Naive B cell (primary cell): ENCODE results near the gene POLR3H. TPM values are rescaled to one million over a fixed set of nuclear protein-coding genes. Genes with fewer than 3 reads are reported as not detected.
"Not testable (repeated sequence)": the region's sequence is repeated elsewhere in the genome, so short reads cannot be mapped to it uniquely, and the experiment has no call there.

ENCODE experiments used
- ATAC-seq, 2 donors: fragments of 150-1000 bp; cut with Tn5 transposase; 2 replicates each; pipeline ENCODE4 v1.10.0; 2021; ENCODE audit warnings: low read depth in 2 of 2, mild to moderate bottlenecking in 2 of 2, moderate library complexity in 2 of 2
- DNase-seq: peaks from one replicate; pipeline ENCODE4 v3.0.0; 2022
- H3K27ac Mint-ChIP-seq, 6 donors: one replicate each; pipeline ENCODE4 v1.8.0; 2020 to 2022; ENCODE audit warnings: mild to moderate bottlenecking in 6 of 6, mixed read lengths in 6 of 6, moderate library complexity in 5 of 6, inconsistent platforms in 2 of 6
- H3K27me3 Mint-ChIP-seq, 3 donors: one replicate each; pipeline ENCODE4 v1.8.0; 2021 to 2022; ENCODE audit warnings: mixed read lengths in 3 of 3, mild to moderate bottlenecking in 1 of 3
- H3K36me3 Mint-ChIP-seq, 2 donors: one replicate each; pipeline ENCODE4 v1.8.0; 2020 to 2022; ENCODE audit warnings: mixed read lengths in 2 of 2, inconsistent platforms in 1 of 2, mild to moderate bottlenecking in 1 of 2
- H3K4me1 Mint-ChIP-seq, 3 donors: one replicate each; pipeline ENCODE4 v1.8.0; 2020 to 2022; ENCODE audit warnings: mixed read lengths in 3 of 3, inconsistent platforms in 1 of 3, mild to moderate bottlenecking in 1 of 3, moderate library complexity in 1 of 3
- H3K4me3 Mint-ChIP-seq, 8 donors: one replicate each; pipeline ENCODE4 v1.8.0; 2020 to 2022; ENCODE audit warnings: mild to moderate bottlenecking in 8 of 8, mixed read lengths in 8 of 8, moderate library complexity in 8 of 8, inconsistent platforms in 2 of 8
- H3K9me3 Mint-ChIP-seq, 7 donors: one replicate each; pipeline ENCODE4 v1.8.0; 2020 to 2022; ENCODE audit warnings: mixed read lengths in 7 of 7, mild to moderate bottlenecking in 5 of 7, inconsistent platforms in 2 of 7, moderate library complexity in 1 of 7
- polyA plus RNA-seq, 6 donors: library from polyadenylated mRNA; unstranded; fragments of 300-500 nt; fragmentation: Illumina TruSeq; gene quantifications; one replicate each; pipeline ENCODE4 v1.2.3, GENCODE V29; 2021; ENCODE audit warnings: low read depth in 6 of 6

The POLR3H gene, protein sequence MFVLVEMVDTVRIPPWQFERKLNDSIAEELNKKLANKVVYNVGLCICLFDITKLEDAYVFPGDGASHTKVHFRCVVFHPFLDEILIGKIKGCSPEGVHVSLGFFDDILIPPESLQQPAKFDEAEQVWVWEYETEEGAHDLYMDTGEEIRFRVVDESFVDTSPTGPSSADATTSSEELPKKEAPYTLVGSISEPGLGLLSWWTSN
- 10 to 100 TPM; 17.9 to 27.2 (median 22.6) TPM for polyA plus RNA-seq

DNA sequence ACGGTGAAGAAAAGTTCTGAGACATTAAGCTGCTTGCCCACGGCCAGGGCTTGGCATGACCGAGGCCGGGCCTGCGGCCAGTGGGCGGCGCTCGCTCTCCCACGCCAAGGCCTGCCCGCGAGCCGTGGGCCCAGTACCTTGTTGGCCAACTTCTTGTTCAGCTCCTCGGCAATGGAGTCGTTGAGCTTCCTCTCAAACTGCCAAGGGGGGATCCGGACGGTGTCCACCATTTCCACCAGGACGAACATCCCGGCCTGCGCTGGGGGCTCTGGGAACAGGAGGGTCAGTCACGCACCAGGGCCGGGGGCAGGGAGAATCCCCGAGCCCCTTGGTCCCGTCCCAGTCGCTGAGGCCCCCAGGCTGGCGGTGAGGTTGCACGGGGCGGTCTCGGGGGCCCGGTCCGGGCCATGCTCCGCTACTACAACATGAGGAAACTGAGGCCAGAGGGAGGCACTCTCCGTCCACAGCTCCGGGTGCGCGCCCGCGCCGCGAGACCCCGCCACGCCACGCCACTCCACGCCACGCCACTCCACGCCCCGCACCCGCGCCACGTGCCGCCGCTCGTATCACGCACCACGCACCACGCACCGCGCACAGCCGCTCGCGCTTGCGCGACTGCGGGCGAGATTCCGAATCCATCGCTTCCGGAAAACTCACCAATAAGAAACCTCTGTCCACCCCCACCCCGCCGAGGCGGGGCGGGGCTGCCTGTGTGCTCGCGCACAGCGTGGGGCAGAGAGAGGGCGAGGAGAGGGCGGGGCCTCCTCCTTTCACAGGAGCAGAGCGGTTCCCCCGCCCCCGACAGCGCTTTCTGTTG, at the start of gene POLR3H:
Gene POLR3H (minus strand): TSS at position 617 of the 817 bp plus-strand sequence. CDS start 369 bp downstream, at position 248.
- H3K9me3 Mint-ChIP-seq: no peaks in the 10 kb centered on the region
- peak within 1 kb of the TSS; percentile 93 to 99 (median 98) for H3K4me3 Mint-ChIP-seq
- H3K27ac Mint-ChIP-seq: peak within 1 kb of the TSS; percentile 92 to 99 (median 98)
- ATAC-seq: peak; percentile 96
- peaks cover 30 to 48% (median 40%) of the 10 kb centered on the region in 3 donors for H3K4me1 Mint-ChIP-seq
- H3K27me3 Mint-ChIP-seq: no peaks in the 10 kb centered on the region
- no peaks in the 10 kb centered on the region for H3K36me3 Mint-ChIP-seq
- DNase-seq: peak; percentile 95

DNA sequence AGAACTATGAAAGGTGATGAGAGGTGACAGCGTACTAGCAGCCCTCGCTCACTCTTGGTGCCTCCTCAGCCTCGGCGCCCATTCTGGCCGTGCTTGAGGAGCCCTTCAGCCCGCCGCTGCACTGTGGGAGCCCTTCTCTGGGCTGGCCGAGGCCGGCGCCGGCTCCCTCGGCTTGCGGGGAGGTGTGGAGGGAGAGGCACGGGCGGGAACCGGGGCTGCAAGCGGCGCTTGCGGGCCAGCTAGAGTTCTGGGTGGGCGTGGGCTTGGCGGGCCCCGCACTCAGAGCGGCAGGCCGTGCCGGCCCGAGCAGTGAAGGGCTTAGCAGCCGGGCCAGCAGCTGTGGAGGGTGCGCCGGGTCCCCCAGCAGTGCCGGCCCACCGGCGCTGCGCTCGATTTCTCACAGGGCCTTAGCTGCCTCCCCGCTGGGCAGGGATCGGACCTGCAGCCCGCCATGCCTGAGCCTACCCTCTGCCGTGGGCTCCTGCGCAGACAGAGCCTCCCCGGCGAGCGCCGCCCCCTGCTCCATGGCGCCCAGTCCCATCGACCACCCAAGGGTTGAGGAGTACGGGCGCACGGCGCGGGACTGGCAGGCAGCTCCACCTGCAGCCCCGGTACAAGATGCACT, 49.2 kb upstream of the POLR3H start:
- not testable (repeated sequence) for H3K4me3 Mint-ChIP-seq, H3K9me3 Mint-ChIP-seq, ATAC-seq, H3K36me3 Mint-ChIP-seq, H3K27me3 Mint-ChIP-seq, H3K27ac Mint-ChIP-seq, DNase-seq
- peaks cover 9 to 16% (median 16%) of the 10 kb centered on the region in 3 donors for H3K4me1 Mint-ChIP-seq

DNA sequence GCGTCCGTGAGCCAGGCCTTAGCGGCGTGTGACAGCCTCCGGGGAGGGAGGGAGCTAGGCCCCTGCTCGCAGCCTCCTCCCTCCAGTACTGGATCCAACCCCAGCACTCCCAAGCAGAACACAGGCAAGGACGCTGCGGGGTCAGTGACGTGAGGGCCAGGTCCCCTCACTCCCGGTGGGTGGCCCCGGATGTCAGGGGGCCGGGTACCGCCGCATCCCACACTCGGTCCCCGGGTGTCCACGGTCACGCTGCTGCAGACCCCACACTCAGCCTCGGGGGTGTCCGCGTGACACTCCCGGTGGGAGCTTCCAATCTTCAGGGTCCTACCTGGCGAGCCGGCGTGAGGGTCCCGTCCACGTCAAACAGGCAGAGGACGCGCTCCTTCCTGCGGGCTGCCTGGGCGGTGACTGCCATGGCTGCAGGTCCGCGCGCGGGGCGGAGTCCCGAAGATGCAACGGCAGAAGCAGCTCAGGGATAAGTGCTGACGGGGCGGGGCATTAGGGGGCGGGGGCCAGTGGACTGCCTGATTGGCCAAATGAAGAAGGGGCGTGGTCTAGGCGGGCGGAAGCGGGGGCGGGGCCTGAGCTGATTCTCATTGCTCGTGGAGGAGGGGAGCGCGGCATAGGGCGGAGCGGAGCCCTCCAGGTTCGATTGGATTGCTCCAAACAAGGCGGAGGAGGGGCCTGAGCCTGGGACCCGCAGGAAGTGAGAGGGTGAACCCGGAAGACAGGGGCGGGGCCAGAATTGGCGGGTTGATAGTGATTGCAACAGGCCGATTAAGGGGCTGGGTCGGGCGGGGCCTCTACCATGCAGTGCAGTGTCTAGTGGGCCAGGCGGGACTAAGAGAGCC, 45.3 kb upstream of the POLR3H start, which contains the start of gene PMM1:
Gene PMM1 (minus strand): TSS at position 450 of the 851 bp plus-strand sequence. CDS start 35 bp downstream, at position 415.
- ATAC-seq: peak; percentile 95
- Mint-ChIP-seq H3K4me3 (peak within 1 kb of the TSS; percentile 79 to 96 (median 94)), H3K36me3 (no peaks in the 10 kb centered on the region), H3K9me3 (no peaks in the 10 kb centered on the region), H3K27ac (peak within 1 kb of the TSS; percentile 33 to 91 (median 64)), H3K4me1 (peaks cover 13 to 16% (median 16%) of the 10 kb centered on the region in 3 donors), H3K27me3 (no peaks in the 10 kb centered on the region)
- peak; percentile 100 for DNase-seq

DNA sequence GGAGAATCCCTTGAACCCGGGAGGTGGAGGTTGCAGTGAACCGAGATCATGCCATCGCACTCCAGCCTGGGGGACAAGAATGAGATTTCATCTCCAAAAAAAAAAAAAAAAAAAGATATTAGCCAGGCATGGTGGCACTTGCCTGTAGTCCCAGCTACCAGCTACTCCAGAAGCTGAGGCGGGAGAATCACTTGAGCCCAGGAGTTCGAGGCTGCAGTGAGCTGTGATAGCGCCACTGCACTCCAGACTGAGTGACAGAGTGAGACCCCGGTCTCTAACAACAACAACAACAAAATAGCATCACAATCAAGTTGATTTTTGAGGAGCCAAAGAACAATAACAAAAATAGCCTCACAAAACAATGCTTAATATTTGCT, 43.1 kb upstream of the POLR3H start:
- peaks cover 14 to 18% (median 16%) of the 10 kb centered on the region in 3 donors for H3K4me1 Mint-ChIP-seq
- H3K4me3 Mint-ChIP-seq: peak overlapping the region in 3 of 8 donors; percentile 25 to 74 (median 29)
- H3K36me3 Mint-ChIP-seq: peaks cover 4 to 5% of the 10 kb centered on the region in 2 donors
- ATAC-seq (no peak), DNase-seq (no peak)
- no peaks in the 10 kb centered on the region for H3K9me3 Mint-ChIP-seq
- H3K27ac Mint-ChIP-seq: no peak overlapping the region
- H3K27me3 Mint-ChIP-seq: no peaks in the 10 kb centered on the region

DNA sequence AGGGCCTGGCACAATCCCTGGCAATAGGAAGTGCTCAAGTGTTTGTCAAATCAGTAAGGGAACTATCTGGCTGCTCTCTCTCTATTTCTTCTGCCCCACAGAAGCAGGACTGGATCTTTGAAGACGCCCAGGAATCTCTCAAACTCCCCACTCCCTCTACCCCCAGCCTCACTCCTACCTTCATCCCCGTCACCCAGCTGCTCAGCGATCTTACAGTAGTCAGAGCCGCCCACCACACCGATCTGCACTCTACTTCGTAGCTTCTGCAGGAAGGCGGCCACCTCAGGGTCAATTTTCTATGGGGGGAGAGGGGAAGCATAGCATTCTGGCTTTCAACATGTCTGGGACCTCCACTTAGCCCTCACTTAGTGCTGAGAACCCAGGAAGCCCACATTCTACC, 41.6 kb upstream of the POLR3H start:
- ATAC-seq (no peak), DNase-seq (no peak)
- Mint-ChIP-seq H3K4me1 (peaks cover 16% of the 10 kb centered on the region in 3 donors), H3K27me3 (no peaks in the 10 kb centered on the region), H3K27ac (peak overlapping the region in 1 of 6 donors; percentile 33), H3K4me3 (peak overlapping the region in 2 of 8 donors; percentile 20 to 49), H3K9me3 (no peaks in the 10 kb centered on the region), H3K36me3 (peaks cover 7% of the 10 kb centered on the region in 2 donors)

DNA sequence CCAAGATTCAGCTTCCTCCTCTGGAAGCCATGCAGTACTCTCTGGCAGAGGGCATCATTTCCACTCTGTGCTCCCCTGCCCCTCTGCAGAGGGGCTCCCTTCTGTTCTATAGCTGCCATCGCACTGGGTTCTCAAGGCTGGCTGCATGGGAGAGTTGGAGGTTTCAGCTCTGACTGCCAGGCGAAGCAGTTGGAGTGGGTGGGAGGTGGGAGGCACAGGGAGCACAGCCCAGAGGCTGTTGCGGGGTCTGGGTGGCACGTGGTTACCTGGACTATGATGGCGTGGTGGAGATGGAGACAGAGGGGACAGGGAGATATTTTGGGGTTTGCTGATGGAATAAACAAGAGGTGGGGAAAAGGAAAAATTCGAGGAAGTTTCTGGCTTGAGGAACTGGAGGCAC, 40.6 kb upstream of the POLR3H start:
- Mint-ChIP-seq H3K36me3 (peaks cover 7% of the 10 kb centered on the region in 2 donors), H3K4me1 (peaks cover 13 to 16% (median 13%) of the 10 kb centered on the region in 3 donors), H3K4me3 (no peak overlapping the region), H3K9me3 (no peaks in the 10 kb centered on the region), H3K27ac (peak overlapping the region in 2 of 6 donors; percentile 49 to 86), H3K27me3 (no peaks in the 10 kb centered on the region)
- no peak for ATAC-seq
- DNase-seq: no peak

DNA sequence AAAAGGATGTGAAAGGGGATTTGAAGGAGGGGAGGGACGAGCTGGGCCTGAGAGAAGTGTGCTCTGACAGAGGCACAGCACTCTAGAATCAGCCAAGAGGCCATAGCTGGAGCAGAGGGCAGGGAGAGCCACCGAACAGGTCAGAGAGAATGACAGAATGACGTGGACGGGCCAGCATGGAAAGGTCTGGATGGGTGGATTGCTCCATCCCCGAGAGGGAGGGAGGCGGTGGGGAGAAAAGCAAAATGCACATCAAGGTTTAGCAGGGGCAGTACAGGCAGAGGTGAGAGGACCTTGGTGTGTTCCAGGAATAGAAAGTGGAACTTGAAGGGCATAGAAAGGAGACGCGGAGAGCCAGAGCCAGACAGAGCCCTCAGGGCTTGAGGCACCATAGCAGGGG, 38.4 kb upstream of the POLR3H start:
- H3K36me3 Mint-ChIP-seq: peaks cover 7 to 13% of the 10 kb centered on the region in 2 donors
- peaks cover 0 to 11% (median 3%) of the 10 kb centered on the region in 3 donors for H3K4me1 Mint-ChIP-seq
- no peaks in the 10 kb centered on the region for H3K27me3 Mint-ChIP-seq
- no peak overlapping the region for H3K4me3 Mint-ChIP-seq
- no peaks in the 10 kb centered on the region for H3K9me3 Mint-ChIP-seq
- DNase-seq: no peak
- H3K27ac Mint-ChIP-seq: peak overlapping the region in 1 of 6 donors; percentile 71
- ATAC-seq: no peak

DNA sequence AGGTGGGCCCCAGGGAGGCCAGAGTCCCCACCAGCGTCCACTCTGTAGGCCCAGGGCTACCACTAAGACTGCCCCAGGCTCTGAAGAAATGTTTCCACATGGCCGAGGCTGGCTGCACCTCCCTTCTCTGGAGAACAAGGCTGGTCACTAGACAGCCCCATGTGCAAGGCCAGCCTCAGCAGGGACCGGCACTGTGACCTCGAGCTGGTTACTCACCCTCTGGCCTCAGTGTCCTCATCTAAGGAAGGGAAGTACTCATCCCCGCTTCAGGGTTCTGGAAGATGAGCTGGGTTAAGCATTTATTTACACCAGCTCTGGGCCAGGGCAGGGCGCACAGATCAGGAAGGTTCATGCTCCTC, 35.7 kb upstream of the POLR3H start:
- ATAC-seq (no peak), DNase-seq (no peak)
- Mint-ChIP-seq H3K4me1 (peaks cover 0 to 9% (median 3%) of the 10 kb centered on the region in 3 donors), H3K27me3 (no peaks in the 10 kb centered on the region), H3K36me3 (peaks cover 7 to 15% of the 10 kb centered on the region in 2 donors), H3K4me3 (no peak overlapping the region), H3K9me3 (no peaks in the 10 kb centered on the region), H3K27ac (peak overlapping the region in 1 of 6 donors; percentile 21)

DNA sequence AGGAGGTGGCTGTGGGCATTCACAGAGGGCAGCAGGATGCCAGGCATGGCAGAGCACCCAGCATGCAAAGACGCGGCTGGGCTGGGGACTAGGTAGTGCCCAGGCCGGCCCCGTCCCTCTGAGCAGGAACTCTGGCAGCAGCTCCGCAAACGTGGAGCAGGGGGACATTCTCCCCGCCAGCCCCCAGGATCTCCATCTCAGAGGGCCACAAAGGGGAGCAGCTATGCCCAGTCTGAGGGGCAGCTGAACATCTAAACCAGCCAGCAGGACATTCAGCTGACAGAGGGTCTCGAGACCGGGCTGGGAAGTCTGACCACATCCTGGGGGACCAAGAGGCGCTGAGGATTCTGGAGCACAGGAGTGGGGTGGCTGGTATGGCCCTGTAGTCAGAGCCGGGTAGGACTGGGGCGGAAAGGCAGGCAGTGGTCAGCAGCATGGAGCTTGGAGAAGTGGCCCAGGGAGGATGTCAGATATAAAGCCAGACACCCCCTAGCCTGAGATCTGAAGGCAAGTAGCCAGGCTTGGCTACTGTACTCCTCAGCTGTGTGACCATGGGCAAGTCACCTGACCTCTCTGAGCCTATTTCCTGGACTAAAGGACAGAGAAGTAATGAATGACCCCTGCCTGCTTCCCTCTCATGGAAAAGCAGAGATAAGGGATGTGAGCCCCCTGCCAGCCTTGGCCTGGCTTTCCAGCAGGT, 35.2 kb upstream of the POLR3H start:
- Mint-ChIP-seq H3K36me3 (peaks cover 7 to 15% of the 10 kb centered on the region in 2 donors), H3K4me3 (no peak overlapping the region), H3K4me1 (peaks cover 0 to 9% (median 3%) of the 10 kb centered on the region in 3 donors), H3K9me3 (no peaks in the 10 kb centered on the region), H3K27me3 (no peaks in the 10 kb centered on the region), H3K27ac (no peak overlapping the region)
- DNase-seq: no peak
- no peak for ATAC-seq

DNA sequence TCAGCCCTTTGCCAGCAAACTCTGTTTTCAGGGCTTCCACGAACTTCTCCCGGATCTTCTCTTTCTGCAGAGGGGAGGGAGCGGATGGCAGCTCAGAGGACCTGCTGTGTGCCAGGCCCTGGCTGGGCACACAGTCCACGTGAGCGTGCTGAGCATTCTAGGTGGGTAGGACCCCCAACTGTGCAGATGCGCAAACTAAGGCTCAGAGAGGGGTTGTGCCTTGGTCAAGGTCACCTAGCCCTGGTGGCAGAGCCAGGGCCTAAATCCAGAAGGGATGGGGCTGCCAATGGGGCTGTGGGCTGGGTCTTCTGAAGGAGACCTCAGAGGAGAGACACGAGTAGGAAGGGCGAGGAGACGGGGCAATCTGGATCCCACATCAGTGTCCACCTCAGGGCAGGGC, 34.5 kb upstream of the POLR3H start:
- no peak overlapping the region for H3K4me3 Mint-ChIP-seq
- no peaks in the 10 kb centered on the region for H3K9me3 Mint-ChIP-seq
- DNase-seq (no peak), ATAC-seq (no peak)
- no peak overlapping the region for H3K27ac Mint-ChIP-seq
- H3K36me3 Mint-ChIP-seq: peaks cover 7 to 15% of the 10 kb centered on the region in 2 donors
- no peaks in the 10 kb centered on the region for H3K27me3 Mint-ChIP-seq
- H3K4me1 Mint-ChIP-seq: peaks cover 0 to 9% (median 3%) of the 10 kb centered on the region in 3 donors

DNA sequence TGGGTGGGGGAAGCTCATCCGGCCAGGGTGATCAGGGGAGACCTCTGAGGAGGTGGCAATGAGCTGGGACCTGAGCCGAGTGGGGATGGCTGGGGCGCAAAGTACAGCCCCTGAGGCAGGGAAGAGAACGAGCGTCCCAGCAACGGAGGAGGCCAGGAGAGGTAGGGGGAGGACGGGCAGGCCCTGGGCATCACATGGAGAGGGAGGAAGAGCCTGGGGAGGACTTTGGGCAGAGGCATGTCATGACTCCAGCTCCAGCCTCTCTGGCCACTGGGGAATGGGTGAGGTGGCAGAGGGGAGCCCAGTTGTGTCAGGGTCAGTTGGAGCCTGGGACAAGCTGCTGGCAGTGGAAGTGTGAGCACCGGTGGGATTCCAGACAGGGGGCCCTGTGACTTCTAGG, 33.8 kb upstream of the POLR3H start:
- peaks cover 0 to 9% (median 1%) of the 10 kb centered on the region in 3 donors for H3K4me1 Mint-ChIP-seq
- no peak overlapping the region for H3K4me3 Mint-ChIP-seq
- no peak overlapping the region for H3K27ac Mint-ChIP-seq
- DNase-seq: no peak
- peaks cover 7 to 15% of the 10 kb centered on the region in 2 donors for H3K36me3 Mint-ChIP-seq
- no peaks in the 10 kb centered on the region for H3K9me3 Mint-ChIP-seq
- H3K27me3 Mint-ChIP-seq: no peaks in the 10 kb centered on the region
- no peak for ATAC-seq

DNA sequence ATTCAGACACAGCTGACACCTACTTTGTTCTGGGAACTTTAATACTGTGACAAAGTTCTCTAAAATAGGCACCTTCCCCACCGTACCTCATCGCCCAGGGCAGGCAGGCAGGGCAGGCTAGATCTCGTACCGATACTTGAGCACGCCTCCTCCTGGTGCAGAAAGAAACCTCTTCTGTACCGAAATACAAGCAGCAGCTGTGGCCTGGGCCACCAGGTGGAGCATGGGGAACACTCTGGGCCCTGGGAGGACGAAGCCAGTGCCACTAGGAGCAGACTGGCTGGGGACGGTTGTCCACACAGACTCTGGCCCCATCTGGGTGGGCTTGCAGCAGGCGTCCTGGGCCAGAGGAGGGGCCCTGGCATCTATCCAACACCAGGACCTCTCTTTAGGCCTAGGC, 32.6 kb upstream of the POLR3H start:
- Mint-ChIP-seq H3K4me3 (no peak overlapping the region), H3K27me3 (no peaks in the 10 kb centered on the region), H3K27ac (no peak overlapping the region), H3K4me1 (peaks cover 0 to 6% (median 1%) of the 10 kb centered on the region in 3 donors), H3K36me3 (peaks cover 0 to 8% of the 10 kb centered on the region in 2 donors), H3K9me3 (peaks cover 0 to 5% (median 0%) of the 10 kb centered on the region in 7 donors)
- DNase-seq: no peak
- ATAC-seq: peak; percentile 30 to 41
